ENCODE measurements around the gene CDK14. TPM values are rescaled to one million over a fixed set of nuclear protein-coding genes. Genes with fewer than 3 reads are reported as not detected.

The CDK14 gene
- total and polyA plus RNA-seq, 10 of the 15 experiments (the other 5 are each of a cell fraction or from before 2014, with no cell fraction given): 6.5 to 61.3 (median 24.2) TPM

DNA sequence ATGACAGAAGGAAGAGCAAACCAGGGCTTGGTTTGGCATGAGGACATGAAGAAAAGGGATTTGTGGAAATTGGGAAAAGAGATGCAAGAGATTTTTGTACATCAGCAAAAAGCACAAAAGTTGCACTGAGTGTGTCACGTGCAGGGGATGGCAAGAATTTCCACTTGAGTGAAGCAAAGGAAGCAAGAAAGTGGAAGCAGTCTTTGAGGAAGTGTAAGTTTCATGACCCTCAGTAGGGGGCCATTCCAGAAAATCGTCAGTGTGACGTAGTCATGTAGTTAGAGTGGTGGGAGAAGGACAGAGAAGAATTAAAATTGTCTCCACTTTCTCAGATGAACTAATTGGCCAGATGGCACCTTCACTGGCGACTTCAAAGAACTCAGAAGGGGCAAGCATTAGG is 544.9 kb downstream of the CDK14 start:
- H3K4me3 ChIP-seq: no peak overlapping the region
- H3K4me1 ChIP-seq (ENCODE audit: control insufficient read depth, insufficient read depth, low read length): no peaks in the 10 kb centered on the region
- intact Hi-C loops (cut with micrococcal nuclease; ENCODE audit: unreplicated experiment) (no loop called here), in situ Hi-C loops (cut with MboI) (no loop called here)
- POLR2A ChIA-PET: no interaction called here
- H3K27me3 ChIP-seq (replicated peaks in 1 of 2; ENCODE audit: control insufficient read depth in 2 of 2, insufficient read depth in 2 of 2, low read length in 1 of 2): no peaks in the 10 kb centered on the region
- SMC1A ChIA-PET (ENCODE audit: uncharacterized antibody, unreplicated experiment): no interaction called here
- H4K20me1 ChIP-seq (ENCODE audit: control insufficient read depth, insufficient read depth): no peaks in the 10 kb centered on the region
- no peak overlapping the region for H3K27ac ChIP-seq (ENCODE audit: control insufficient read depth, insufficient read depth)
- TF ChIP-seq SPI1 (IDR thresholded peaks at IDR 0.05; ENCODE audit: borderline replicate concordance, insufficient read depth, low read depth, low read length) (peak; percentile 22; the same call in 1 of the 2 replicates), CEBPB (IDR thresholded peaks at IDR 0.05; ENCODE audit: borderline replicate concordance in 1 of 2, low read depth in 2 of 2, low read length in 2 of 2) (no peak)
- no peaks in the 10 kb centered on the region for H3K9me3 ChIP-seq (replicated peaks; ENCODE audit: control insufficient read depth, insufficient read depth, low read length)
- FAIRE-seq (no peak), ATAC-seq (no peak), DNase-seq (ENCODE audit: low read depth, low spot score) (no peak)
- no TSS peak for BruUV-seq (replicated peaks)
- RAD21 ChIA-PET (ENCODE audit: unreplicated experiment): no interaction called here
- H3K79me2 ChIP-seq (ENCODE audit: control insufficient read depth, insufficient read depth, low read length): no peaks in the 10 kb centered on the region
- 39% methylated on average over 4 of the region's 4 CpGs for WGBS (ENCODE audit: insufficient coverage, insufficient replicate concordance, low lambda C conversion rate, missing lambda C conversion rate)
- CTCF ChIA-PET: no interaction called here
- H3K4me2 ChIP-seq (ENCODE audit: control insufficient read depth, insufficient read depth): no peak overlapping the region
- no peak overlapping the region for H2AFZ ChIP-seq (ENCODE audit: control insufficient read depth, low read depth, low read length)
- no peaks in the 10 kb centered on the region for H3K36me3 ChIP-seq (ENCODE audit: control insufficient read depth in 2 of 2, insufficient read depth in 2 of 2, low read length in 1 of 2)
- no peak overlapping the region for H3K9ac ChIP-seq (ENCODE audit: control insufficient read depth, insufficient read depth, low read length)

DNA sequence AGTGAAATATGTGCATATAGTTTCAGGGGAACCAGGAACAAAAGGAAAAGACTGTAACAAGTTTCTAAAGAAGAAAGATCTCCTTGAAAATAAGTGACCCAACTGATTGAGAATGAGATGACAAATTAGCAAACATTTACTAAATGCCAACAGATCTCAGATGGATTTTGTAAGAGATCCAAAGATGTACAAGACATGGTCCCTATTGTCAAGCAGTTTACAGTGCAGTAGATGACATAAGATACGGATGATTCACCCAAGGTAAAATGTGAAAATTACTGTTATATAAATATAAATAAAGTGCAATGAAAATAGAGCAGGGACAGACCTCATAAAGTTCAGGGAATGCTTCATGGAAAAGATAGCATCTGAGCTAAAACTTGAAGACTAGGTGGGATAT is 546.6 kb downstream of the CDK14 start:
- no peaks in the 10 kb centered on the region for H3K27me3 ChIP-seq (replicated peaks in 1 of 2; ENCODE audit: control insufficient read depth in 2 of 2, insufficient read depth in 2 of 2, low read length in 1 of 2)
- intact Hi-C loops (cut with micrococcal nuclease; ENCODE audit: unreplicated experiment): no loop called here
- H3K9ac ChIP-seq (ENCODE audit: control insufficient read depth, insufficient read depth, low read length): no peak overlapping the region
- H3K36me3 ChIP-seq (ENCODE audit: control insufficient read depth in 2 of 2, insufficient read depth in 2 of 2, low read length in 1 of 2): no peaks in the 10 kb centered on the region
- DNase-seq (ENCODE audit: low read depth, low spot score): no peak
- in situ Hi-C loops (cut with MboI): no loop called here
- H3K4me3 ChIP-seq: no peak overlapping the region
- ChIA-PET POLR2A (no interaction called here), RAD21 (ENCODE audit: unreplicated experiment) (no interaction called here), SMC1A (ENCODE audit: uncharacterized antibody, unreplicated experiment) (interaction anchor here (1.2 to 1.7 kb wide), 2 partner anchors 9 to 14 kb away, joined by 3 to 5 read pairs; no protein-coding TSS in a partner anchor), CTCF (no interaction called here)
- no peak for ATAC-seq
- H3K4me2 ChIP-seq (ENCODE audit: control insufficient read depth, insufficient read depth): no peak overlapping the region
- no peaks in the 10 kb centered on the region for H3K4me1 ChIP-seq (ENCODE audit: control insufficient read depth, insufficient read depth, low read length)
- no peak overlapping the region for H3K27ac ChIP-seq (ENCODE audit: control insufficient read depth, insufficient read depth)
- no TSS peak for BruUV-seq (replicated peaks)
- no peaks in the 10 kb centered on the region for H4K20me1 ChIP-seq (ENCODE audit: control insufficient read depth, insufficient read depth)
- H2AFZ ChIP-seq (ENCODE audit: control insufficient read depth, low read depth, low read length): no peak overlapping the region
- no peaks in the 10 kb centered on the region for H3K79me2 ChIP-seq (ENCODE audit: control insufficient read depth, insufficient read depth, low read length)
- 53% methylated on average over 1 of the region's 1 CpG for WGBS (ENCODE audit: insufficient coverage, insufficient replicate concordance, low lambda C conversion rate, missing lambda C conversion rate)
- no peak for FAIRE-seq
- H3K9me3 ChIP-seq (replicated peaks; ENCODE audit: control insufficient read depth, insufficient read depth, low read length): no peaks in the 10 kb centered on the region
- no peak for TF ChIP-seq EZH2 (IDR thresholded peaks at IDR 0.05; ENCODE audit: borderline replicate concordance, control insufficient read depth, low read depth, low read length)
- TF ChIP-seq, protein P1, sequence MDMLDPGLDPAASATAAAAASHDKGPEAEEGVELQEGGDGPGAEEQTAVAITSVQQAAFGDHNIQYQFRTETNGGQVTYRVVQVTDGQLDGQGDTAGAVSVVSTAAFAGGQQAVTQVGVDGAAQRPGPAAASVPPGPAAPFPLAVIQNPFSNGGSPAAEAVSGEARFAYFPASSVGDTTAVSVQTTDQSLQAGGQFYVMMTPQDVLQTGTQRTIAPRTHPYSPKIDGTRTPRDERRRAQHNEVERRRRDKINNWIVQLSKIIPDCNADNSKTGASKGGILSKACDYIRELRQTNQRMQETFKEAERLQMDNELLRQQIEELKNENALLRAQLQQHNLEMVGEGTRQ (IDR thresholded peaks at IDR 0.05; ENCODE audit: borderline replicate concordance, low read depth, low read length): no peak
- TF ChIP-seq JUNB (IDR thresholded peaks at IDR 0.05): no peak
- no peak for TF ChIP-seq PKNOX1 (IDR thresholded peaks at IDR 0.05)
- no peak for TF ChIP-seq RELA (IDR thresholded peaks at IDR 0.05; ENCODE audit: borderline replicate concordance, partially characterized antibody)
- TF ChIP-seq RAD51 (IDR thresholded peaks at IDR 0.05): no peak
- no peak for TF ChIP-seq TBL1XR1 (IDR thresholded peaks at IDR 0.05; ENCODE audit: low read depth, low read length)
- TF ChIP-seq ZNF687 (IDR thresholded peaks at IDR 0.05): no peak

Data from GM12878 (cell line).